SK-N-SH (cell line): Measurements from ENCODE around the gene PPP2R1B. TPM values are rescaled to one million over a fixed set of nuclear protein-coding genes. Genes with fewer than 3 reads are reported as not detected.

Source experiments
- CTCF ChIA-PET: fragments of 300-600, 350-600 bp; formaldehyde crosslinking; extraction: SDS; loops from one replicate; lab custom pipeline; 2021; lab: Yijun Ruan, JAX
- POLR2A ChIA-PET: fragments of 350-600 bp; sonication (Branson Sonifier 250); formaldehyde crosslinking; extraction: SDS; loops from one replicate; lab custom pipeline; 2020; ENCODE audit warnings: antibody characterized with exemption, inconsistent platforms; lab: Yijun Ruan, JAX
- DNase-seq: peaks from one replicate; pipeline ENCODE4 v3.0.0; 2012
- H2AFZ ChIP-seq: fragments of 200-600 bp; sonication (generic); 2 replicates; pipeline ENCODE4 v1.8.1; 2016; ENCODE audit warnings: antibody characterized with exemption, mild to moderate bottlenecking, low read depth
- H3F3A ChIP-seq: fragments of 200-600 bp; sonication (generic); replicated peaks from 2 replicates; pipeline ENCODE3; 2016; ENCODE audit warnings: antibody characterized with exemption, mild to moderate bottlenecking; ENCODE audit not compliant: insufficient read depth
- H3K27ac ChIP-seq, 2 experiments: fragments of 200-500 bp in 1 of 2; fragments of 200-600 bp in 1 of 2; sonication (Bioruptor generic) in 1 of 2; sonication (generic), shearing (Covaris generic) in 1 of 2; 2 replicates each; pipeline versions ENCODE4 v1.5.1 to v1.6.1; 2014 to 2016; ENCODE audit warnings: low read depth in 2 of 2, inconsistent platforms in 1 of 2, low read length in 1 of 2, mild to moderate bottlenecking in 1 of 2, mixed read lengths in 1 of 2
- H3K27me3 ChIP-seq: fragments of 200-600 bp; sonication (generic), shearing (Covaris generic); 2 replicates; pipeline ENCODE4 v1.6.1; 2016; ENCODE audit warnings: mixed run types; ENCODE audit not compliant: insufficient read depth
- H3K36me3 ChIP-seq, 2 experiments: fragments of 200-500 bp in 1 of 2; fragments of 200-600 bp in 1 of 2; sonication (Bioruptor generic) in 1 of 2; sonication (generic) in 1 of 2; replicated peaks in 1 of 2; 2 replicates each; pipeline versions ENCODE3 to v1.5.1; 2014 to 2016; ENCODE audit warnings: low read length in 1 of 2, mild to moderate bottlenecking in 1 of 2; ENCODE audit not compliant: insufficient read depth in 2 of 2, control insufficient read depth in 1 of 2
- H3K4me1 ChIP-seq, 2 experiments: fragments of 200-500 bp in 1 of 2; fragments of 200-600 bp in 1 of 2; sonication (Bioruptor generic) in 1 of 2; sonication (generic), shearing (Covaris generic) in 1 of 2; 2 replicates each; pipeline versions ENCODE4 v1.5.1 to v1.6.1; 2014 to 2016; ENCODE audit warnings: low read depth in 1 of 2, low read length in 1 of 2, mixed run types in 1 of 2; ENCODE audit not compliant: insufficient read depth in 2 of 2, control insufficient read depth in 1 of 2
- H3K4me2 ChIP-seq: fragments of 200-600 bp; sonication (generic), shearing (Covaris generic); 2 replicates; pipeline ENCODE4 v1.6.1; 2017; ENCODE audit warnings: mixed run types
- H3K4me3 ChIP-seq, 2 experiments: fragments of 200-500 bp in 1 of 2; fragments of 200-600 bp in 1 of 2; sonication (Bioruptor generic) in 1 of 2; sonication (generic), shearing (Covaris generic) in 1 of 2; 2 replicates each; pipeline versions ENCODE4 v1.5.1 to v1.8.1; 2014 to 2016; ENCODE audit warnings: low read depth in 2 of 2, inconsistent platforms in 1 of 2, low read length in 1 of 2, mild to moderate bottlenecking in 1 of 2, mixed read lengths in 1 of 2, moderate library complexity in 1 of 2
- H3K79me2 ChIP-seq: fragments of 200-600 bp; sonication (generic); 2 replicates; pipeline ENCODE4 v1.8.1; 2017; ENCODE audit warnings: mild to moderate bottlenecking; ENCODE audit not compliant: insufficient read depth
- H3K9ac ChIP-seq: fragments of 200-600 bp; sonication (generic); 2 replicates; pipeline ENCODE4 v1.6.1; 2017; ENCODE audit warnings: mixed run types
- H3K9me2 ChIP-seq: fragments of 200-600 bp; sonication (generic); 2 replicates; pipeline ENCODE4 v1.6.1; 2017; ENCODE audit warnings: mixed run types
- H3K9me3 ChIP-seq: fragments of 200-600 bp; sonication (generic); 2 replicates; pipeline ENCODE4 v1.6.1; 2017; ENCODE audit warnings: mixed run types, mild to moderate bottlenecking, moderate library complexity
- H4K20me1 ChIP-seq: fragments of 200-600 bp; sonication (generic); 2 replicates; pipeline ENCODE4 v1.6.1; 2017; ENCODE audit warnings: mild to moderate bottlenecking, mixed run types; ENCODE audit not compliant: insufficient read depth
- CHD2 ChIP-seq: fragments of 150-350 bp; IDR thresholded peaks from 2 replicates; pipeline ENCODE4 v1.6.1; 2018; ENCODE audit warnings: low read length; ENCODE audit not compliant: partially characterized antibody
- ELF1 ChIP-seq: IDR thresholded peaks from 2 replicates; pipeline ENCODE4 v1.4.0; 2012
- EP300 ChIP-seq, 2 experiments: IDR thresholded peaks; 2 replicates each; pipeline versions ENCODE4 v1.4.0 to v1.6.1; 2012; ENCODE audit warnings: borderline replicate concordance in 1 of 2, low read depth in 1 of 2, low read length in 1 of 2
- FOSL2 ChIP-seq: IDR thresholded peaks from 2 replicates; pipeline ENCODE4 v1.4.0; 2012; ENCODE audit warnings: low read depth, mild to moderate bottlenecking, moderate library complexity, borderline replicate concordance
- FOXJ3 ChIP-seq: sonication (generic); formaldehyde crosslinking; IDR thresholded peaks from 2 replicates; pipeline ENCODE4 v1.5.1; 2020; ENCODE audit warnings: mild to moderate bottlenecking, missing genetic modification reagents
- GATA2 ChIP-seq: sonication (generic); formaldehyde crosslinking; IDR thresholded peaks from 2 replicates; pipeline ENCODE4 v1.5.0; 2020; ENCODE audit warnings: mild to moderate bottlenecking, missing genetic modification reagents
- IRF3 ChIP-seq: fragments of 150-350 bp; IDR thresholded peaks from 2 replicates; pipeline ENCODE4 v1.6.1; 2016; ENCODE audit warnings: mild to moderate bottlenecking, low read depth, low read length
- JUND ChIP-seq: IDR thresholded peaks from 2 replicates; pipeline ENCODE4 v1.4.0; 2012
- MXI1 ChIP-seq: IDR thresholded peaks from 2 replicates; pipeline ENCODE4 v1.6.1; 2012; ENCODE audit warnings: mild to moderate bottlenecking, low read depth, low read length, improper control_type of control experiment
- NFIC ChIP-seq: IDR thresholded peaks from 2 replicates; pipeline ENCODE4 v1.4.0; 2012; ENCODE audit warnings: borderline replicate concordance
- RAD21 ChIP-seq: IDR thresholded peaks from 2 replicates; pipeline ENCODE4 v1.6.1; 2012; ENCODE audit warnings: mild to moderate bottlenecking, low read length
- REST ChIP-seq: IDR thresholded peaks from 2 replicates; pipeline ENCODE4 v1.6.1; 2012; ENCODE audit warnings: mild to moderate bottlenecking, low read depth, low read length, moderate library complexity
- RXRA ChIP-seq: IDR thresholded peaks from 2 replicates; pipeline ENCODE4 v1.4.0; 2012; ENCODE audit warnings: low read depth, mild to moderate bottlenecking, borderline replicate concordance
- TCF12 ChIP-seq: IDR thresholded peaks from 2 replicates; pipeline ENCODE4 v1.4.0; 2012
- TEAD4 ChIP-seq: IDR thresholded peaks from 2 replicates; pipeline ENCODE4 v1.4.0; 2012; ENCODE audit warnings: mild to moderate bottlenecking, borderline replicate concordance; ENCODE audit not compliant: insufficient read depth
- WGBS: methylation state at CpG from one replicate; pipeline ENCODE4 v1.1.6; 2017; ENCODE audit warnings: low lambda C conversion rate; 5-methylcytosine and 5-hydroxymethylcytosine counted together
- polyA plus RNA-seq, 3 experiments: library from polyadenylated mRNA; depleted of rRNA; stranded (reverse); fragments of >200 nt; gene quantifications; 2 replicates each; pipeline ENCODE4 v1.2.3, GENCODE V29; 2012
- TF ChIP-seq, protein P1 (sequence below): fragments of 200-600 bp; sonication (generic); IDR thresholded peaks from 2 replicates; pipeline ENCODE4 v1.6.1; 2017; ENCODE audit warnings: antibody characterized with exemption, mild to moderate bottlenecking, moderate library complexity
- TF ChIP-seq, protein P2 (sequence below): IDR thresholded peaks from 2 replicates; pipeline ENCODE4 v1.4.0; 2012; ENCODE audit warnings: low read depth

PPP2R1B gene
- polyA plus RNA-seq, 1 of the 3 experiments (the other 2 are of a cell fraction): 25.9 TPM

DNA sequence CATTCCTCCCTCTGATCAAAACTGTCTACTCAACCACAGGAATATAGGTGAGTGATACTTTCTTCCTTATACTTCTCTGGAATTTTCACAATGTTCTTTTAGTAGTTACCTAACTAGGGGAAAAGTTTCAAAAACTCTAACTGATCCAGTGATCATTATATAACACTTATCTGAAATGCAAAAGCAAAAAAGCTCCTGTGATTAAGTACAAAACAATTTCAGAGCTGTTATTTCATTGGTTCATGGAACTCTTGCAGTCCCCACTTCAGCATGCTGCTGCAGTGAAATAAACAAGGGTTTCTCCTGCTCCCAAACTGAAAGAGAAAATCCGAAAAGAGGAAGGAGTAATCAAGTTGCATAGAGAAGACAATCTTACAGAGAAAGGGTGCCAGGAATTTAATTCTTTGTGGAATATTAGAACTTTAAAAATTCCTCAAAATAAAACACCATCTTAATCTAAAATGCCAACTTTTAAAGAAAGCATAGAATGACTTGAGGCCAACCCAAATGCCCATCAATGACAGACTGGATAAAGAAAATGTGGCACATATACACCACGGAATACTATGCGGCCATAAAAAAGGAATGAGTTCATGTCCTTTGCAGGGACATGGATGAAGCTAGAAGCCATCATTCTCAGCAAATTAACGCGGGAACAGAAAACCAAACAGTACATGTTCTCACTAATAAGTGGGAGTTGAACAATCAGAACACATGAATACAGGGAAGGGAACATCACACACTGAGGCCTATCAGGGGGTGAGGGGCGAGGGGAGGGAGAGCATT is 20.3 kb downstream of the PPP2R1B start:
- H3K4me3 ChIP-seq: no peak overlapping the region
- no peaks in the 10 kb centered on the region for H3K9me3 ChIP-seq
- peaks cover 47% of the 10 kb centered on the region for H3K79me2 ChIP-seq
- peaks cover 60 to 67% of the 10 kb centered on the region in 2 experiments for H3K36me3 ChIP-seq
- TF ChIP-seq IRF3 (no peak), JUND (no peak), GATA2 (CRISPR knock-in tag) (no peak), RXRA (no peak), ELF1 (no peak), EP300 (IDR thresholded peaks at IDR 0.05; ENCODE audit: borderline replicate concordance in 1 of 2, low read depth in 1 of 2, low read length in 1 of 2) (no peak), REST (no peak), FOSL2 (no peak), CHD2 (no peak), TCF12 (no peak), TEAD4 (no peak; the same call in 1 of the 2 replicates), RAD21 (no peak), FOXJ3 (CRISPR knock-in tag) (no peak), NFIC (no peak), MXI1 (no peak)
- TF ChIP-seq, protein P1, sequence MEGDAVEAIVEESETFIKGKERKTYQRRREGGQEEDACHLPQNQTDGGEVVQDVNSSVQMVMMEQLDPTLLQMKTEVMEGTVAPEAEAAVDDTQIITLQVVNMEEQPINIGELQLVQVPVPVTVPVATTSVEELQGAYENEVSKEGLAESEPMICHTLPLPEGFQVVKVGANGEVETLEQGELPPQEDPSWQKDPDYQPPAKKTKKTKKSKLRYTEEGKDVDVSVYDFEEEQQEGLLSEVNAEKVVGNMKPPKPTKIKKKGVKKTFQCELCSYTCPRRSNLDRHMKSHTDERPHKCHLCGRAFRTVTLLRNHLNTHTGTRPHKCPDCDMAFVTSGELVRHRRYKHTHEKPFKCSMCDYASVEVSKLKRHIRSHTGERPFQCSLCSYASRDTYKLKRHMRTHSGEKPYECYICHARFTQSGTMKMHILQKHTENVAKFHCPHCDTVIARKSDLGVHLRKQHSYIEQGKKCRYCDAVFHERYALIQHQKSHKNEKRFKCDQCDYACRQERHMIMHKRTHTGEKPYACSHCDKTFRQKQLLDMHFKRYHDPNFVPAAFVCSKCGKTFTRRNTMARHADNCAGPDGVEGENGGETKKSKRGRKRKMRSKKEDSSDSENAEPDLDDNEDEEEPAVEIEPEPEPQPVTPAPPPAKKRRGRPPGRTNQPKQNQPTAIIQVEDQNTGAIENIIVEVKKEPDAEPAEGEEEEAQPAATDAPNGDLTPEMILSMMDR: no peak
- TF ChIP-seq, protein P2, sequence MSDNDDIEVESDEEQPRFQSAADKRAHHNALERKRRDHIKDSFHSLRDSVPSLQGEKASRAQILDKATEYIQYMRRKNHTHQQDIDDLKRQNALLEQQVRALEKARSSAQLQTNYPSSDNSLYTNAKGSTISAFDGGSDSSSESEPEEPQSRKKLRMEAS: no peak
- TF ChIP-seq, all 33 proteins: peak for 0
- no peaks in the 10 kb centered on the region for H3K9me2 ChIP-seq
- no peaks in the 10 kb centered on the region for H3K27me3 ChIP-seq
- peak overlapping the region; percentile 58 to 91; a peak in 3 of 4 replicates for H3K27ac ChIP-seq
- POLR2A ChIA-PET: no interaction called here
- peak overlapping the region; percentile 59 for H3K4me2 ChIP-seq
- no peak overlapping the region for H2AFZ ChIP-seq
- DNase-seq: no peak
- peaks cover 21% of the 10 kb centered on the region for H3F3A ChIP-seq
- CTCF ChIA-PET: interaction anchor here (0.9 kb wide), 2 partner anchors 18 to 31 kb away, joined by 3 to 4 read pairs; no protein-coding TSS in a partner anchor
- 87% methylated on average over 6 of the region's 6 CpGs for WGBS
- peak overlapping the region; percentile 62; the same call in 1 of the 2 replicates for H3K9ac ChIP-seq
- no peaks in the 10 kb centered on the region; a peak in 1 of 4 replicates for H3K4me1 ChIP-seq
- H4K20me1 ChIP-seq: no peaks in the 10 kb centered on the region
